ENCODE results near the gene NUDT7.

GRCh38 chr16:77759821-77760220, 37.5 kb downstream of the NUDT7 start:
- no peak for TF ChIP-seq CTCF (conservative IDR thresholded peaks at IDR 0.05; ENCODE audit: low read depth, low read length)
- TF ChIP-seq EZH2 (IDR thresholded peaks at IDR 0.05; ENCODE audit: borderline replicate concordance, low read depth, low read length, poor library complexity, severe bottlenecking) = no peak

Measured in A673 (cell line).